ENCODE measurements around the gene DEFB124.

Gene DEFB124

DNA sequence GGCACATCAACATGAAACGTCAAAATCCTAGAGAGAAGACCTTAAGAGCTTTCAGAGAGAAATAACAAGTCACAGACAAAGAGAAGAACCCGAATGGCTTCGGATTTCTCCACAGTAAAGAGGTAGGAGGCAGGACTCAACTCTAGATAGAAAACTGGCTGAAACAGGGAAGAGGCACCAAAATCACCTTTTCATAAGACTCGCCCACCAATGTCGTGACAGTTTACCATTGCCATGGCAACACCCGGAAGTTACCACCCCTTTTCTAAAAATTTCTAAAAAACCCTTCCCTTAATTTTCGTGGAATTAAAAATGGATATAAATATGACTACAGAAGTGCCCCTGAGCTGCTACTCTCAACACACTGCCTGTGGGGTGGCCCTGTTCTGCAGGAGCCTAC, 56.6 kb downstream of the DEFB124 start:
- DNase-seq = no peak

- DNase-seq = no peak
Measured at GRCh38 chr20:31415653-31416052, 59.3 kb downstream of the DEFB124 start.
